NCI-H2227 (cell line): ENCODE data around the gene KAT2B.

Experiments used
- DNase-seq: peaks from one replicate; lab custom pipeline; 2025; ENCODE audit not compliant: unreplicated experiment; lab: John Stamatoyannopoulos, UW

KAT2B gene

DNA sequence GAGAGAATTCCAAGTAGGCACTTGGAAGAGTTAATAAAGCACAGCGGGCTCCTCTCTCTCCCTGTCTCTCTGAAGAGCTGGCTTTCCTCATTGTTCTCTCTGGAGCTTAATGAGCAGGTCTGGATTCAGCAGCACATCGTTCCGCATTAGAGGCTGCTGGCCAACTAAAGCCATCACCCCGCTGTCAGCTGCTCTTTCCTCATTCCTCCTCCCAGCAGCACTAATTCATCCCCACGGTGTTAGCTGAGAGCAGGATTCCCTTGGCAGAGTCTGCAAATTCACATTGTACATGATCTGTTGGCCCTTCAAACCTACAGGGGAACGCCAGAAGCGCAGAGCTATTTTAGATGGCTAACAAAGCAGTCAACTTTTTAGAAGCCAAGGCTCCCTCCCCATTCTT is 101.6 kb downstream of the KAT2B start:
- DNase-seq, result peak; percentile 69

- no peak for DNase-seq
Measured at GRCh38 chr3:20142517-20142916, 102.3 kb downstream of the KAT2B start.

GRCh38 chr3:20143519-20143918 is 103.3 kb downstream of the KAT2B start:
- DNase-seq, result no peak

- no peak for DNase-seq
Measured at GRCh38 chr3:20145874-20146273, 105.6 kb downstream of the KAT2B start.

- no peak for DNase-seq
Measured at GRCh38 chr3:20146301-20146700, 106.1 kb downstream of the KAT2B start.

DNA sequence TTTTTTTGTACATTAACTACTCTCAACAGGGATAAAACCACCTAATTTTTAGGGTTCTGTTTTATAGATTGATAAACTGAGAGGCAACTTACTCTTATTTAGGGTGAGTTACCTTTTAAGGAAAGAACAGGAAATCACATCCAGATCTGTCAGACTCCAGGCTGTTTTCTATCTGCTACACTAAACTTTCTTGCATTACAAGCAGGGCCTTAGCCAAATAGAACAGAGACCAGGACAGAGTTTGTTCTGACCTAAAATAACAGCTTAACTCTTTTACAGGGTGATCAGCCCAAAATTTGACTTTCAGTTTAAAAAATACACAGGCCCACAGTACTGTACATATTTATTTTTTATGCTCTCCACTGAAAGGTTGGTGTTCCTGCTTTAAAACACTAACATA is 107.1 kb downstream of the KAT2B start:
- DNase-seq, result no peak

GRCh38 chr3:20148466-20148865 is 108.2 kb downstream of the KAT2B start:
- DNase-seq, result no peak

- no peak for DNase-seq
Measured at GRCh38 chr3:20154078-20154477, 113.8 kb downstream of the KAT2B start.

DNA sequence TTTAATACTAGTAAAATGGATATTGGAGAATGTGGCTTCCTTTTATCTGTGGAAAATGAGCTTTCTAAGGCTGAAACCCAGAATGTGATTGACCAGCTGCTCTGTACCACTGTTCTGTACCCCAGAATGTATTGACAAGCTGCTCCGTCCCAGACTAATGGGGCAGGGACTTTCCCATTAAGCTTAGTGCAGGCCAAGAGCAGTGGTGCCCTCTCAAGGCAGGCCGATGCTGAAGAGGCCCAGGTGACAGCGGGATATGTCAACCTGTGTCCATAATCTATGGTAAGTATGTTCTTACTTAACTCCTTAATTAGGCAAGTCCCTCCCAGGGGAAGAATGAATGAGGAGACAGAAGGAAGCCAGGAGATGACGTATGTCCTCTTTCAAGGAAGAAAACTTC is 114.7 kb downstream of the KAT2B start:
- DNase-seq, result no peak

GRCh38 chr3:20160230-20160629 is 120.0 kb downstream of the KAT2B start:
- no peak for DNase-seq

DNA sequence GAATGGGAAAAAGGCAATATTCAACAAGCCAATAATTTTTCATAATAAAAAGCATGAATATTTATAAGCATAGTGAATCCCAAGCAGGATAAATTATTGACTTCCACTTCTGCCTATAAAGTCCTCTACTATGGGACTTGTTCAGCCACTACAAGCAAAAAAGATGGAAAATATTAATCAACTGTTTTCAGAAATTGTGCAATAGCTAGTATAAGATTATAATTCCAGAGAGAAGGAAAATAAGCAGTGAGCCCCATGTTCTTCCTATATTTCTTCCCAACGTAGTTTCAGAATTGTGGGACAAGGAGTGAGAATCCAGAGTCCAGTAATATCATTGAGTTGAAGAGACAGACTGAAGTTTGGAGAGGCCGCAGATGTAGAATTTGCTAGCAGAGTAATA is 121.5 kb downstream of the KAT2B start:
- no peak for DNase-seq

DNA sequence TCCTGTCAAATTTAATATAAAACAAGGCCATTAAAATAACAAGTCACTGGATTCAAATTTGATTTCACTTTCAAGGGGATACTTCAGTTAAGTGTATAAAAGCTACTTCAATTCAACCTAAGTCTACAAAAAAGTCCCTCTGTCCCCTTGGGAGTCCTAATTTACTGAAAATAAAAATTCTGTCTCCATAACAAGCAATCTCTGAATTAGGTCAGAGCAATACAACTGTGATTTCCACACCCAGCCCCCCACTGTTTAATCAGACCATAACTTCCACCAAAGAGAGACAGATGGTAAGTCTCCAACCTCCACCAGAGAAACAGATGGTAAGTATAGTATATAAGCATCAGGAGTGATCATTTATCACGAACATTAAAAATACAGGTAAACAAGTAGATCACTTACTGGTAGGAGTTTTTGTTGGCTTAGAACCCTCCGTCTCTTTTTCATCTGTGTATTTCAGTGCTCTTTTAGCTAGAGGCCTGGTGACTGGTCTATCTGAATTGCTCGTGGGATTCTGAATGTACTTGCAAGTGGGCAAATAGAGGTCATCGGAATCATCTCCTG is 133.7 kb downstream of the KAT2B start:
- no peak for DNase-seq

DNA sequence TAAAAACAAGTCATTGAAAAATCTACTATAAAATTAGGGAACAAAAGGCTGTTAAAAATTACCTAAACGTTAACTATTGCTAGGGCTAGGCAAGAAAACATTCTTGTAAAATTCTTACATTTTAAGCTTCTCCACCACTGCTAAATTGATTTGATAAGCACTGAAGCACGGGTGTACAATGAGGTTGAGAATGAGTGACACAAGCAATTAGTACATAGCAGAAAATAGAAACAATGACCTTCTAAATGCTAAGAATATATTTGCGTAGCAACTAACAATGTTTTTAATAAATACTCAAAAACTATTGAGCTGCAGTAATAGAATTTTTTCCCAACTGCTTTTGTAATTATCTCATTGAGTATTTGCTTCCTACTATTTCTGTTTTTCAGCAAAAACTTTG is 141.0 kb downstream of the KAT2B start:
- DNase-seq, result no peak

GRCh38 chr3:20182206-20182605 is 142.0 kb downstream of the KAT2B start:
- DNase-seq, result no peak

DNA sequence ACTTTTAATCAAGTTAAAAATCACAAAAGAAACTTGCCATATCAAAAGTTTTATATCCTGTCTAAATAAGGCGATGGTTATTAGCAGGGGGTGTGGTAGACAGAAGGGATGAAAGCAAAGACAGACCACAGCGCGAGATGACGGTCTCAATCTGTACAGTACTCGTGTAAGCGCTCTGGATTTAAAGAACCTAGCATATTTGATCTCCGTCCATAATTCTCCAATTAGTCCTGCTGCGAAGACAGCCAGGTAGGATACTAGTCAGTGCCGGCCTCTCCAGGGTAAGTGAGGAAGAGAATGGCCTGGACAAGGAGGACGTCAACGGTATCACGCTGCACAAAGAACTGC is 145.1 kb downstream of the KAT2B start:
- DNase-seq, result peak; percentile 11

- peak; percentile 96 for DNase-seq
Measured at GRCh38 chr3:20185679-20186599, 145.7 kb downstream of the KAT2B start, which contains the start of gene SGO1. Gene SGO1, minus strand, starts transcription at chr3:20186206. Its CDS starts 2,179 bp downstream, at chr3:20184027.

- DNase-seq, result no peak
Measured at GRCh38 chr3:20186600-20187004, 146.4 kb downstream of the KAT2B start.

GRCh38 chr3:20190991-20191390 is 150.7 kb downstream of the KAT2B start:
- DNase-seq, result no peak

GRCh38 chr3:20194793-20195460 is 154.7 kb downstream of the KAT2B start:
- no peak for DNase-seq

- DNase-seq, result no peak
Measured at GRCh38 chr3:20197775-20198174, 157.5 kb downstream of the KAT2B start.

DNA sequence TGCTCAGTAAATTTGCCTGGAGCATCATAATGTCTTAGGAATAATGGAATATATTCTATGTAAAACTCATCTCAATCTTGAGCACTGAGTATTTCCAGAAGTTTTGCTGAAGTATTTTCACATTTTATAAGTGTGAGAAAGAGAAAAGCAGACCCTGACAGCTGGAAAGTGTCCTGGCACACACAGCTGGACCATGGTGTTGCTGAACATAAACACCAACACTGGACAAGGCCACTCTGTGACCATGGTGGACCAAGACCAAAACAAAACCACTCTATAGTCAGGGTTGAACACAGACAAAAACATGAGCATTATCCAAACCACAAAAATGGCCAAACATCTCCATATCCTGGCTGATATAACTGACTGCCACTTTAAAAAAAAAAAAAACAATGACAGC is 160.9 kb downstream of the KAT2B start:
- no peak for DNase-seq
